NCI-H1930 (cell line): ENCODE measurements around the gene SSNA1.
A peak's percentile ranks its signal among the peaks of the same experiment; 100 is the strongest.
"Not testable (repeated sequence)": the region's sequence is repeated elsewhere in the genome, so short reads cannot be mapped to it uniquely, and the experiment has no call there.

ENCODE experiments used
- DNase-seq, 2 experiments: peaks; one replicate each; lab custom pipeline; 2025; lab: John Stamatoyannopoulos, UW

The SSNA1 gene

DNA sequence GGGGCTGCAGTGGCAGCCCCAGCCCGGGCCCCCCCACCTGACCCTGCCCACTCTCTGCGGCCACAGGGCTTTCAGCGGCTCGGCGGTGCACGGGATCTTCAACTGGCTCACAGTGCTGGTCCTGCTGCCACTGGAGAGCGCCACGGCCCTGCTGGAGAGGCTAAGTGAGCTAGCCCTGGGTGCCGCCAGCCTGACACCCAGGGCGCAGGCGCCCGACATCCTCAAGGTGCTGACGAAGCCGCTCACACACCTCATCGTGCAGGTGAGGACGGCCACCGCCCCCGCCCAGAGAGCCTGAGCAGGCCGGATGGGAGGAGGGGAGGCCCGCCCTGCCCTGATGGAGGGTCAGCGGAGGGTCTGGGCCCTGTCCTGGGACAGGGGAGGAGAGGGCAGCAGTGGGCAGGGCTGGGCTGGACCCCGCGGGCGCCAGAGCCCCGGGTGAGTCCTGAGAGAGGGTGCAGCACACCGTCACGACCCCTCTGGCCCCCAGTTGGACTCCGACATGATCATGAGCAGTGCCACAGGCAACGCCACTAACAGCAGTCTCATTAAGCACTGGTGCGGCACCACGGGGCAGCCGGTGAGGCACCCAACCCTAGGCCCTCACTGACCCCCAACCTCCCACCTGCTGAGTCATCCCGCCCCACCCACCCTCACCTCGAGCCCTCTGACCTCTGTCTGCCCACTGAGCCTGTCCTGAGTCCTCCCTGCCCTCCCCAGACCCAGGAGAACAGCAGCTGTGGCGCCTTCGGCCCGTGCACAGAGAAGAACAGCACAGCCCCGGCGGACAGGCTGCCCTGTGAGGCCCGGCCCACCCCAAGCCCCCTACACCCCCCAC, 44.9 kb downstream of the SSNA1 start:
- DNase-seq, result no peak

DNA sequence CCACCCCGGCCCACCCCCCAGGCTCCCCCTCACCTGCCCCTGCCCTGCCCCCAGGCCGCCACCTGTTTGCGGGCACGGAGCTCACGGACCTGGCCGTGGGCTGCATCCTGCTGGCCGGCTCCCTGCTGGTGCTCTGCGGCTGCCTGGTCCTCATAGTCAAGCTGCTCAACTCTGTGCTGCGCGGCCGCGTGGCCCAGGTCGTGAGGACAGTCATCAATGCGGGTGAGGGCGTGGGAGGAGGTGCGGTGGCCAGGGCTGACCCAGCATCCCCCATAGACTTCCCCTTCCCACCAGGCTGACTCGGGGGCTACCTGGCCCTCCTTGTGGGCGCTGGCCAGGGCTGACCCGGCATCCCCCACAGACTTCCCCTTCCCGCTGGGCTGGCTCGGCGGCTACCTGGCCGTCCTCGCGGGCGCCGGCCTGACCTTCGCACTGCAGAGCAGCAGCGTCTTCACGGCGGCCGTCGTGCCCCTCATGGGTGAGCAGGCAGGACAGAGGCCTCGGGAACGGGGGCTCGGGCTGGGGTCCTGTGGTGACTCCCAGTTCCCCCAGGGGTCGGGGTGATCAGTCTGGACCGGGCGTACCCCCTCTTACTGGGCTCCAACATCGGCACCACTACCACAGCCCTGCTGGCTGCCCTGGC, 45.7 kb downstream of the SSNA1 start:
- DNase-seq, result no peak

DNA sequence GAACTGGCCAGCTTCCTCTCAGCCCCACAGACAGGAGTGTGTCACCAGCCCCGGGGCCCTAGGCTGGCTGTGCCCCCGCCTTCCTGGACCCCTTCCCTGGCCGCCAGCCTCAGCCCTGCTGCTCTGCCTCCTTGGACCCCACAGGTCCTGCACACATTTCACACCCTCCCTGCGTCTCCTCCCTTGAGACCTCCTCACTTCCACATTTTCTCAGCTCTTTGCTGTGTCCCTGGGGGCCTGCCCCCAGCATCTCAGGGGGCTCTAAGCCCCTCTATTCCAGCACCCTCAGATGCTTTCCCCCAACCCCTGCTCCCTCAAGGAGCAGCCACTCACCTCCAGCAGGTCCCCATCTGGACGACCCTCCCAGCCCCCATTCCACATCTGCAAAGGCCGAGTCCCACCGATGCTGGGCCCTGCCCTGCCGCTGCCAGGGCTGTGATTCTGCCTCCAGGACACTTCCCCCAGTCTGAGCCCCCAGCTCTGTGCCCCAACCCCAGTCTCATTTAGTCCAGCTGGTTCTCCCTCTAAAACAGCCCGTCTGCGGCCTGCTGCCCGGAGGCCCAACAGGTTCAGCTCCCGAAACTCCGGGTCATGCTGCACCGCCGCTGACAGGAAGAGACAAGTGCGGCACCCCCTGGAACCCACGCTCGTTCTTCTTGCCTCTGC, 46.4 kb downstream of the SSNA1 start:
- DNase-seq, result no peak

DNA sequence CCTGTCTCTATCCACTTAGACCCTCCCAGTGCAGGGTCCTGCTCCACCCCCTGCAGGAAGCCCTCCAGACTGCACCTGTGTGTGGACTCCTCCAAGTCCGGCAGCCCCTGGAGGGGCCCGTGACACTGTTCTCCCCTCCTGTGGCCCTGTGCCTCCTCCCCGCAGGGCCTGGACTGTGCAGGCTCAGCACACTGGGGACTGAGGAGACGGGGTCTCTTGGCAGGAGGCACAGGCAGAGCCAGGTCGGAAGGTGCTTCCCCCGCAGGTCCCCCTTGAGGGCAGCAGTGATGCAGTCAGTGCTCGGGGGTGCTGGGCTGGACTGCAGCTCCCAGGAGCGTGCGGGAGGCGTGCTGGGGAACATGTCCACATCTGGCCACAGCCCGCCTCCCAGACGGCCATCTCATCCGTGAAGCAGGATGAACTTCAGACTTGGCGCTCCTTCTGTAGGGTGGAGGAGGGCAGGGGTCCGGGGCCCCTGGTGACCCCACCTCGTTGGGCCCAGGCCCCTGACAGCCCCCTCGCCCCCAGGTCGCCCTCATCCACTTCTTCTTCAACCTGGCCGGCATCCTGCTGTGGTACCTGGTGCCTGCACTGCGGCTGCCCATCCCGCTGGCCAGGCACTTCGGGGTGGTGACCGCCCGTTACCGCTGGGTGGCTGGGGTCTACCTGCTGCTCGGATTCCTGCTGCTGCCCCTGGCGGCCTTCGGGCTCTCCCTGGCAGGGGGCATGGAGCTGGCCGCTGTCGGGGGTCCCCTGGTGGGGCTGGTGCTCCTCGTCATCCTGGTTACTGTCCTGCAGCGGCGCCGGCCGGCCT, 47.2 kb downstream of the SSNA1 start:
- DNase-seq, result no peak

DNA sequence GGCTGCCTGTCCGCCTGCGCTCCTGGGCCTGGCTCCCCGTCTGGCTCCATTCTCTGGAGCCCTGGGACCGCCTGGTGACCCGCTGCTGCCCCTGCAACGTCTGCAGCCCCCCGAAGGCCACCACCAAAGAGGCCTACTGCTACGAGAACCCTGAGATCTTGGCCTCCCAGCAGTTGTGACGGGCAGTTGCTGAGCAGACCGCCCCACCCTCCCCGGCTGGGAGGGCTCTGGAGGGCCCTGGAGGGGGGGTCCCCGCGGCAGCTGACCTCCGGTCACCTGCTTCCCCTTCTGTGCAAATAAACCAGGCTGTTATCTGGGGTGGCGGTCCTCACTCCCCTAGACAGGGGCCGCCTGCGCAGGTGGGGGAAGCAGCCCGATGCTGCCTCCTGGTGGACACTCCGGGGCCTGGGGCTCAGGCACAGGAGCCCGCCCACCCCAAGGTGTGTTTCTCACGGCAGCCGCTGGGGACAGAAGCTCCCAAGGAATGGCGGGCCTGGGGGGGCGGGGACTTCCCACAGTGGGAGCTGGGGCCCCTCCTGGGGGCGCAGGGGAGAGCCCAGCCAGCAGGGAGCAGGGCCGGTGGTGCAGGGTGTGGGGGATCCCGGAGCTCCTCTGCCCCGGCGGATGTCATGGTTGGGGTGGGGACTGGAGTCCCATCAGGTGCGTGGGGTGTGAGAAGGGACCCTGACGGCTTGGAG, 47.9 kb downstream of the SSNA1 start:
- DNase-seq, result peak; percentile 82 to 91

DNA sequence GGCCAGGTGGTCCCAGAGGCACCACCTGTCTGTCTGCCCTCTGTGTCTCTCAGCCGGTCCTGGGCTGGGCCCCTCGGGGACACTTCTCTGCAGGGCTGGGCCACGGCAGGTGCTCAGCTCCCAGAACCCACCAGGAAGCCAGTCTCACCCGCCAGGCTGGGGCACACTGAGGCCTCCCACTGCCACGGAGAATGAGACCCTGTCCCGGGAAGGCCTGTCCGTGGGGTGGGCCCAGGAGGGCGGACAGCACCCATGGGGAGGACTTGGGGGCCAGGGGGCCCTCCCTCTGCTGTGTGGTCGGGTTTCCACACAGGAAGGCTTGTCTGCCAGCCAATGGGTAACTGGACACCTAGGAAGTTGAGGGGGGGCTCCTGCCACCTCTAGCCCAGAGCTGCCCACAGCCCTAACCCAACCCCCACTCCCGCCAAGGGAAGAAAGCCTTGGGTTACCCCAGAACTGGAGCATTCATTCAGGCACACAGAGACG, 48.5 kb downstream of the SSNA1 start:
- DNase-seq, result no peak

DNA sequence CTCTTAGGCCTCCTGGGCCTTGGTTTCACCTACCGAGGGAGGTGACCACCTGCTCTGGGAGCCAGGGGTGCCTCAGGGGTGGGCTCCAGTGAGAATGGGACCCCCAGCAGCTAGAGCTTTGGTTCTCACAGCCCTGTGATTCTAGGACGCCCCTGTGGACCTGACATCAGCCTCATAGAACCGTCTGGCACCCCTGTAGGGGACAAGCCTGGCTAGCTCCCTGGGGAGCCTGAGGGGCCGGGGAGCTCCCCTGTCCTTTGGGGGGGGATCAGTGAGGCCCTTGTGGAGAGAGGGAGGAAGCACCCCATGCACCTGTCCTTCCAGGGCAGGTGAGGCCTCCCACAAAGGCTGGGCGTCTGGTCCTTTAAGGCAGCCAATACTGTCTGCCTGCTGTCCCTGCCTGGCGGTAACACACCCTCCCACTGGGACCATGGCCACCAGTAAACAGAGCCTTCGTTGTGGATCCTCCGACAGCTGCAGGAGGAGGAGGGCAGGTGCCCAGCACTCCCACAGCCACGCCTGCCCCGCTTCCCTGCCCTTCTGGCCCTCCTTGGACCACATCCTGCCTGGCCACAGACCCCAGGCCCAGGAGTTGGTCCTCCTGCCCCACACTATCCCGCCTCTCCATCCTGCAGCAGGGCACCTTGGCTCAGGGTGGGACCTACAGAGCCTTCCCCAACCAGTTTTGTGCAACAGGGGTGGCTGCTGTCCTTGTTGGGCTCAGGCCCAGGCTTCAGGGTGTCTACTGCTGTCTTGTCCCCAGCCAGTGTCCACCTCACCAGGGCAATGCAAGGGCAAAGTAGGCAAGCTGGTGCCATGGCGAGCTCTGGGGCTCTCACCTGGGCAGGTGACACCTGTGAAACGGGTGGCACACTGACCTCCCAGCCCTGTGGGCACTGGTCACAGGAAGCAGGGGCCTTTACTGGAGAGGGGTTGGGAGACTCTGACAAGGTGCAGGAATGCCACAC, 49.6 kb downstream of the SSNA1 start:
- DNase-seq, result peak; percentile 30 to 31

DNA sequence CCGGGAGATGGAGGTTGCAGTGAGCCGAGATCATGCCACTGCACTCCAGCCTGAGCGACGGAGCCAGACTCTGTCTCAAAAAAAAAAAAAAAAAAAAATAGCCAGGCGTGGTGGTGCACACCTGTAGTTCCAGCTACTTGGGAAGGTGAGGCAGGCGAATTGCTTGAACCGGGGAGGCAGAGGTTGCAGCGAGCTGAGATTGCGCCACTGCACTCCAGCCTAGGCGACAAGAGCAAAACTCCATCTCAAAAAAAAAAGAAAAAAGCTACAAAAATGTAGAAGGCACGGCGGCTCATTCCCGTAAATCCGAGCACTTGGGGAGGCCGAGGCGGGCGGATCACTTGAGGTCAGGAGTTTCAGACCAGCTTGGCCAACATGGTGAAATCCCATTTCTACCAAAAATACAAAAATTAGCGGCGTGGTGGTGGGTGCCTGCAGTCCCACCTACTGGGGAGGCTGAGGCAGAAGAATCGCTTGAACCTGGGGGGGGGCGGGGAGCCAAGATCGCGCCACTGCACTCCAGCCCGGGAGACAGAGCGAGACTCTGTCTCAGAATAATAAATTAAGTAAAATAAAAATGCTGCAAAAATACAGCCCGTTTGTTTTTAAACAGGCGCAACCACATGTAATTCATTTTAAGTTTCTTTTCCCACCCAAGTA, 51.2 kb downstream of the SSNA1 start:
- not testable (repeated sequence) for DNase-seq
